HCT116 (cell line): ENCODE results near the gene TM7SF2. TPM values are rescaled to one million over a fixed set of nuclear protein-coding genes. Genes with fewer than 3 reads are reported as not detected.

Experiments used
- ATAC-seq: fragments of 200-7000 bp; cut with Tn5 transposase; 2 replicates; pipeline ENCODE4 v1.9.1; 2020; ENCODE audit warnings: mild to moderate bottlenecking, moderate library complexity
- BruUV-seq: library from RNA; stranded (reverse); fragments of 400-500 nt; replicated peaks from 2 replicates; lab custom pipeline; 2021; lab: Mats Ljungman, UMichigan
- CTCF ChIA-PET: fragments of 300-600 bp; sonication (Branson Sonifier 250); formaldehyde crosslinking; loops from one replicate; lab custom pipeline; 2021; ENCODE audit warnings: antibody characterized with exemption; lab: Charles Lee
- POLR2A ChIA-PET: fragments of 300-600, 350-600 bp; sonication (Branson Sonifier 250); formaldehyde crosslinking; loops from one replicate; lab custom pipeline; 2021; ENCODE audit warnings: antibody characterized with exemption; lab: Charles Lee
- RAD21 ChIA-PET, 2 experiments: fragments of 300-600 bp; sonication (Branson Sonifier 250); formaldehyde crosslinking; loops; one replicate each; lab custom pipeline; 2023; ENCODE audit warnings: low total read pairs in 2 of 2; ENCODE audit not compliant: uncharacterized antibody in 2 of 2, unreplicated experiment in 2 of 2, low non-redundant PET in 1 of 2; lab: Charles Lee
- DNase-seq: peaks from one replicate; pipeline ENCODE4 v3.0.0-alpha.2; 2010; ENCODE audit warnings: low read depth, low spot score
- H2AFZ ChIP-seq: fragments of 200-600 bp; shearing (Covaris generic), sonication (generic); 2 replicates; pipeline ENCODE4 v1.6.1; 2017; ENCODE audit warnings: low read depth, mixed run types, mixed read lengths, antibody characterized with exemption, low read length; ENCODE audit not compliant: poor library complexity, severe bottlenecking
- H3K27ac ChIP-seq: 2 replicates; pipeline ENCODE4 v1.5.1; 2012; ENCODE audit warnings: low read depth, low read length
- H3K27me3 ChIP-seq: fragments of 200-600 bp; sonication (generic); 2 replicates; pipeline ENCODE4 v1.6.1; 2016; ENCODE audit warnings: mixed run types, low read length, mixed read lengths; ENCODE audit not compliant: insufficient read depth
- H3K36me3 ChIP-seq, 2 experiments: fragments of 200-500 bp in 1 of 2; fragments of 200-600 bp in 1 of 2; sonication (Bioruptor generic) in 1 of 2; sonication (generic) in 1 of 2; 2 replicates each; pipeline versions ENCODE4 v1.5.1 to v1.6.1; 2014 to 2016; ENCODE audit warnings: low read length in 2 of 2, inconsistent platforms in 1 of 2, mixed read lengths in 1 of 2, mixed run types in 1 of 2; ENCODE audit not compliant: insufficient read depth in 2 of 2, control insufficient read depth in 1 of 2
- H3K4me1 ChIP-seq, 2 experiments: fragments of 200-600 bp in 1 of 2; sonication (generic) in 1 of 2; 2 replicates each; pipeline versions ENCODE4 v1.5.1 to v1.6.1; 2012 to 2017; ENCODE audit warnings: low read length in 2 of 2, inconsistent platforms in 1 of 2, mild to moderate bottlenecking in 1 of 2, mixed read lengths in 1 of 2, mixed run types in 1 of 2, moderate library complexity in 1 of 2; ENCODE audit not compliant: insufficient read depth in 2 of 2, control insufficient read depth in 1 of 2
- H3K4me2 ChIP-seq: fragments of 200-600 bp; sonication (generic); 2 replicates; pipeline ENCODE4 v1.6.1; 2017; ENCODE audit warnings: mixed run types, low read length, mixed read lengths
- H3K4me3 ChIP-seq, 2 experiments: fragments of 200-600 bp in 1 of 2; sonication (generic) in 1 of 2; replicated peaks in 1 of 2; 2 replicates each; pipeline ENCODE4 v1.5.1; 2011 to 2016; ENCODE audit warnings: low read length in 2 of 2, control low read depth in 1 of 2, low read depth in 1 of 2, mild to moderate bottlenecking in 1 of 2, mixed read lengths in 1 of 2, mixed run types in 1 of 2
- H3K79me2 ChIP-seq: fragments of 200-600 bp; sonication (generic); 2 replicates; pipeline ENCODE4 v1.6.1; 2017; ENCODE audit warnings: mild to moderate bottlenecking, mixed run types, low read length, moderate library complexity, mixed read lengths; ENCODE audit not compliant: insufficient read depth
- H3K9ac ChIP-seq: fragments of 200-600 bp; sonication (generic); 2 replicates; pipeline ENCODE4 v1.6.1; 2016; ENCODE audit warnings: low read length, mixed read lengths
- H3K9me2 ChIP-seq: fragments of 200-600 bp; sonication (generic), shearing (Covaris generic); 2 replicates; pipeline ENCODE4 v1.6.1; 2017; ENCODE audit warnings: mixed run types, mild to moderate bottlenecking, moderate library complexity; ENCODE audit not compliant: insufficient read depth
- H3K9me3 ChIP-seq, 2 experiments: fragments of 200-500 bp in 1 of 2; fragments of 200-600 bp in 1 of 2; sonication (Bioruptor generic) in 1 of 2; sonication (generic) in 1 of 2; 2 replicates each; pipeline ENCODE4 v1.6.1; 2014 to 2017; ENCODE audit warnings: low read length in 2 of 2, mixed read lengths in 2 of 2, inconsistent platforms in 1 of 2, low read depth in 1 of 2, mild to moderate bottlenecking in 1 of 2, mixed run types in 1 of 2, moderate library complexity in 1 of 2; ENCODE audit not compliant: control insufficient read depth in 1 of 2, insufficient read depth in 1 of 2
- H4K20me1 ChIP-seq: fragments of 200-600 bp; sonication (generic), shearing (Covaris generic); 2 replicates; pipeline ENCODE4 v1.6.1; 2017; ENCODE audit warnings: mixed run types, mild to moderate bottlenecking, moderate library complexity; ENCODE audit not compliant: insufficient read depth
- CEBPB ChIP-seq: IDR thresholded peaks from 2 replicates; pipeline ENCODE4 v1.6.1; 2012; ENCODE audit warnings: low read depth
- EZH2 ChIP-seq: fragments of 200-600 bp; sonication (generic); IDR thresholded peaks from 2 replicates; pipeline ENCODE4 v1.6.1; 2017; ENCODE audit warnings: antibody characterized with exemption, mixed run types
- JUND ChIP-seq: IDR thresholded peaks from 2 replicates; pipeline ENCODE4 v1.6.1; 2012
- SP1 ChIP-seq: IDR thresholded peaks from 2 replicates; pipeline ENCODE4 v1.6.1; 2012; ENCODE audit warnings: low read depth
- ZFX ChIP-seq: fragments of 450-650 bp; IDR thresholded peaks from 2 replicates; pipeline ENCODE4 v1.6.1; 2017
- ZNF274 ChIP-seq: fragments of 200-500 bp; sonication (Bioruptor generic); IDR thresholded peaks from 2 replicates; pipeline ENCODE4 v1.6.1; 2014; ENCODE audit warnings: mild to moderate bottlenecking, low read depth, low read length, inconsistent platforms
- intact Hi-C: fragments of 100-400 bp; cut with micrococcal nuclease; formaldehyde crosslinking; loops from 2 replicates; pipeline ENCODE4 v1.10.0; 2022
- total RNA-seq: library from RNA; stranded (reverse); gene quantifications from one replicate; pipeline ENCODE4 v1.2.1, GENCODE V29; 2021; ENCODE audit not compliant: unreplicated experiment
- TF ChIP-seq, protein P1 (sequence below): IDR thresholded peaks from 2 replicates; pipeline ENCODE4 v1.6.1; 2012
- TF ChIP-seq, protein P2 (sequence below), 3 experiments: fragments of 200-600 bp in 1 of 3; sonication (generic) in 1 of 3; IDR thresholded peaks in 2 of 3; conservative IDR thresholded peaks in 1 of 3; 2 replicates each; pipeline ENCODE4 v1.5.1; 2012 to 2017; ENCODE audit warnings: low read depth in 2 of 3, low read length in 2 of 3, antibody characterized with exemption in 1 of 3, borderline replicate concordance in 1 of 3, control low read depth in 1 of 3, mild to moderate bottlenecking in 1 of 3, mixed read lengths in 1 of 3, mixed run types in 1 of 3, moderate library complexity in 1 of 3; ENCODE audit not compliant: insufficient read depth in 1 of 3

TM7SF2 gene
- total RNA-seq, 1 experiment from 2014 or later: 52.9 TPM

DNA sequence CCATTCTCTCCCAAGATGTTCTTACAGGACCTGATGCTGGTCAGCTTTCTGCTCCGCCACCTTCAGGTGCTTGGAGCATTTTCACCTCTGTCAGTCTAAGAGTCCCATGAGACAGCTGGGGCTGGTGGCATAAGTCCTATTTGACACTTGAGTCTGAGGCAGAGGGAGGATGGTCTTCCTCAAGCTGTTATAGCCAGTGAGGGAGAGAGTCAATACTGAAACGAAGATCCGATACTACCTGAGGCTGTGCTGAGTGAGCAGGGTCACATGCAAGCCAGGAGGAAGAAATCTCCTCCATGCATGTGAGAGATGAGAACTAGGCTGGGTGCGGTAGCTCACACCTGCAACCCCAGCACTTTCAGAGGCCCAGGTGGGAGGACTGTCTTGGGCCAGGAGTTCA lies 22.1 kb upstream of the TM7SF2 start:
- no peak for ATAC-seq
- H3K27ac ChIP-seq: no peak overlapping the region
- no peak for DNase-seq
- POLR2A ChIA-PET: no interaction called here
- intact Hi-C loops: no loop called here
- no TSS peak for BruUV-seq
- peaks cover 2% of the 10 kb centered on the region; the same call in 1 of the 2 replicates for H3K79me2 ChIP-seq
- H3K9ac ChIP-seq: no peak overlapping the region
- no peaks in the 10 kb centered on the region for H3K9me2 ChIP-seq
- TF ChIP-seq CEBPB (no peak), ZFX (no peak), SP1 (no peak), JUND (no peak)
- TF ChIP-seq, all 23 proteins: peak for 0
- no peaks in the 10 kb centered on the region for H4K20me1 ChIP-seq
- H3K27me3 ChIP-seq: no peaks in the 10 kb centered on the region
- RAD21 ChIA-PET: no interaction called here
- H3K9me3 ChIP-seq: no peaks in the 10 kb centered on the region
- no peak overlapping the region for H2AFZ ChIP-seq
- no peak overlapping the region for H3K4me3 ChIP-seq
- H3K4me1 ChIP-seq: peaks cover 2 to 7% of the 10 kb centered on the region in 2 experiments; a peak in 2 of 4 replicates
- H3K4me2 ChIP-seq: no peak overlapping the region
- CTCF ChIA-PET: interaction anchor here (1.3 kb wide), 1 partner anchor 21 kb away, joined by 4 read pairs; no protein-coding TSS in a partner anchor
- peaks cover 0 to 18% of the 10 kb centered on the region in 2 experiments; a peak in 1 of 4 replicates for H3K36me3 ChIP-seq

DNA sequence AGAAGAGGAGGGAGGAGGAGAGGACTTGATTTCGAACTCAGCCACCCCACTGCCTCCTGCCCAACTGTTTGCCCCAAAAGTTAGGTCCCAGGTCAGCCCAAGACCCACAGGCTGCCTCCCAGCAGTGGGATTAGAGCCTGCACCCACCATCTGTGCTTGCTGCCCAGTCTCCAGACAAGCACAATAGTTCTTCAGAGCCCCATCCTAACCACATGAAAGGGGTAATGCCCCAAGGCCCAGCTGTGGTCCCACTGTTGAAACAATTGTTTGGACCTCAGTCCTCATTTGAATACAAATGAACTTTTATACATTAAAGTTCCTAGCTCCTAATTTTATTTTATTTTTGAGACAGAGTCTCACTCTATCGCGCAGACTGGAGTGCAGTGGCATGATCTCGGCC lies 21.0 kb upstream of the TM7SF2 start:
- Histone ChIP-seq H3K27ac (no peak overlapping the region), H3K36me3 (peaks cover 0 to 18% of the 10 kb centered on the region in 2 experiments; a peak in 1 of 4 replicates), H2AFZ (no peak overlapping the region), H3K9me3 (no peaks in the 10 kb centered on the region), H3K27me3 (no peaks in the 10 kb centered on the region), H3K9ac (no peak overlapping the region), H3K4me3 (no peak overlapping the region), H3K9me2 (no peaks in the 10 kb centered on the region), H3K4me2 (no peak overlapping the region), H4K20me1 (no peaks in the 10 kb centered on the region), H3K79me2 (no peaks in the 10 kb centered on the region), H3K4me1 (peaks cover 0 to 2% of the 10 kb centered on the region in 2 experiments; a peak in 2 of 4 replicates)
- ChIA-PET CTCF (interaction anchor here (1.3 kb wide), 1 partner anchor 20 kb away, joined by 4 read pairs; no protein-coding TSS in a partner anchor), RAD21 (no interaction called here), POLR2A (no interaction called here)
- TF ChIP-seq, protein P1, sequence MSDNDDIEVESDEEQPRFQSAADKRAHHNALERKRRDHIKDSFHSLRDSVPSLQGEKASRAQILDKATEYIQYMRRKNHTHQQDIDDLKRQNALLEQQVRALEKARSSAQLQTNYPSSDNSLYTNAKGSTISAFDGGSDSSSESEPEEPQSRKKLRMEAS: no peak
- TF ChIP-seq ZNF274: no peak
- TF ChIP-seq EZH2: no peak
- TF ChIP-seq, protein P2, sequence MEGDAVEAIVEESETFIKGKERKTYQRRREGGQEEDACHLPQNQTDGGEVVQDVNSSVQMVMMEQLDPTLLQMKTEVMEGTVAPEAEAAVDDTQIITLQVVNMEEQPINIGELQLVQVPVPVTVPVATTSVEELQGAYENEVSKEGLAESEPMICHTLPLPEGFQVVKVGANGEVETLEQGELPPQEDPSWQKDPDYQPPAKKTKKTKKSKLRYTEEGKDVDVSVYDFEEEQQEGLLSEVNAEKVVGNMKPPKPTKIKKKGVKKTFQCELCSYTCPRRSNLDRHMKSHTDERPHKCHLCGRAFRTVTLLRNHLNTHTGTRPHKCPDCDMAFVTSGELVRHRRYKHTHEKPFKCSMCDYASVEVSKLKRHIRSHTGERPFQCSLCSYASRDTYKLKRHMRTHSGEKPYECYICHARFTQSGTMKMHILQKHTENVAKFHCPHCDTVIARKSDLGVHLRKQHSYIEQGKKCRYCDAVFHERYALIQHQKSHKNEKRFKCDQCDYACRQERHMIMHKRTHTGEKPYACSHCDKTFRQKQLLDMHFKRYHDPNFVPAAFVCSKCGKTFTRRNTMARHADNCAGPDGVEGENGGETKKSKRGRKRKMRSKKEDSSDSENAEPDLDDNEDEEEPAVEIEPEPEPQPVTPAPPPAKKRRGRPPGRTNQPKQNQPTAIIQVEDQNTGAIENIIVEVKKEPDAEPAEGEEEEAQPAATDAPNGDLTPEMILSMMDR (IDR thresholded peaks at IDR 0.05 in 2 of 3, conservative IDR thresholded peaks at IDR 0.05 in 1 of 3; ENCODE audit: borderline replicate concordance in 1 of 3, insufficient read depth in 1 of 3, low read depth in 2 of 3, low read length in 2 of 3): no peak
- intact Hi-C loops: no loop called here
- no TSS peak for BruUV-seq
- no peak for DNase-seq
- ATAC-seq: no peak
